ENCODE results near the gene ARAF. TPM values are rescaled to one million over a fixed set of nuclear protein-coding genes. Genes with fewer than 3 reads are reported as not detected.

Gene ARAF
- total and polyA plus RNA-seq, 2 of the 4 experiments (the other 2 are of a cell fraction) = 9.1 to 52.2 TPM

GRCh38 chrX:47518144-47518543 is 42.9 kb upstream of the ARAF start:
- Histone ChIP-seq H2AFZ (replicated peaks; ENCODE audit: low read length, poor library complexity) (no peak overlapping the region), H2BK5ac (ENCODE audit: low read depth, low read length, poor library complexity, severe bottlenecking) (no peak overlapping the region), H3K27ac (ENCODE audit: insufficient read depth, low read length) (no peak overlapping the region), H3K4me3 (ENCODE audit: insufficient read depth, low read depth, low read length) (no peak overlapping the region), H2BK20ac (ENCODE audit: low read depth, low read length) (no peak overlapping the region), H3K18ac (ENCODE audit: low read depth, low read length) (no peak overlapping the region), H3K4me1 (ENCODE audit: control insufficient read depth, insufficient read depth, low read length) (peaks cover 1% of the 10 kb centered on the region; the same call in 1 of the 2 replicates), H4K20me1 (ENCODE audit: insufficient read depth, low read length) (no peaks in the 10 kb centered on the region), H3K4me2 (ENCODE audit: low read depth, low read length) (no peak overlapping the region), H3K9me1 (ENCODE audit: insufficient read depth, low read length) (no peaks in the 10 kb centered on the region), H2AK9ac (replicated peaks; ENCODE audit: low read depth, low read length, poor library complexity) (no peak overlapping the region), H3K27me3 (ENCODE audit: control insufficient read depth, insufficient read depth, low read length) (no peaks in the 10 kb centered on the region), H3K79me1 (ENCODE audit: low read depth in 1 of 2, low read length in 2 of 2) (no peaks in the 10 kb centered on the region), H3K56ac (ENCODE audit: extremely low read depth, insufficient read depth, low read length) (no peak overlapping the region), H3K9me3 (ENCODE audit: control insufficient read depth, insufficient read depth, low read length) (0 out of 2 replicates have a peak, but pooled peaks cover 2% of the 10 kb centered on the region), H3K14ac (replicated peaks; ENCODE audit: low read depth, low read length) (no peak overlapping the region), H4K8ac (ENCODE audit: low read depth in 2 of 2, low read length in 2 of 2) (no peak overlapping the region), H3K9ac (ENCODE audit: low read depth, low read length) (no peak overlapping the region), H3K23ac (ENCODE audit: low read depth, low read length) (no peak overlapping the region), H4K91ac (ENCODE audit: insufficient read depth, low read depth, low read length) (no peak overlapping the region), H2BK120ac (ENCODE audit: low read depth, low read length) (no peak overlapping the region), H3K36me3 (ENCODE audit: control insufficient read depth, insufficient read depth, low read length) (no peaks in the 10 kb centered on the region), H4K5ac (ENCODE audit: low read depth, low read length) (no peak overlapping the region), H2AK5ac (ENCODE audit: low read depth, low read length) (no peak overlapping the region), H2BK15ac (ENCODE audit: low read depth, low read length) (no peak overlapping the region), H3K4ac (ENCODE audit: low read depth, low read length) (no peak overlapping the region)
- no peak for ATAC-seq (ENCODE audit: low read depth)
- dilution Hi-C loops (cut with HindIII; ENCODE audit: low sequenced_read_pairs, unreplicated experiment) (no loop called here), intact Hi-C loops (cut with micrococcal nuclease) (no loop called here), in situ Hi-C loops (cut with MboI; ENCODE audit: low sequenced_read_pairs) (no loop called here)
- no peak for DNase-seq
- TF ChIP-seq MAFK (IDR thresholded peaks at IDR 0.05; ENCODE audit: low read depth, low read length) (no peak), SMC3 (IDR thresholded peaks at IDR 0.05; ENCODE audit: low read depth, low read length) (no peak), USF2 (IDR thresholded peaks at IDR 0.05; ENCODE audit: low read depth, low read length) (no peak), BHLHE40 (IDR thresholded peaks at IDR 0.05; ENCODE audit: low read depth, low read length) (no peak), MAZ (IDR thresholded peaks at IDR 0.05; ENCODE audit: borderline replicate concordance, low read depth, low read length) (no peak), CEBPB (IDR thresholded peaks at IDR 0.05; ENCODE audit: low read depth, low read length) (no peak), POLR2A (IDR thresholded peaks at IDR 0.05; ENCODE audit: low read depth, low read length) (no peak)
- ChIA-PET POLR2A (ENCODE audit: unreplicated experiment) (no interaction called here), CTCF (no interaction called here)
- WGBS, 2 experiments (ENCODE audit: extremely low coverage in 2 of 2, insufficient read length in 1 of 2) = no CpG with 5 or more reads among the region's 3 CpGs
- no TSS peak for BruUV-seq (replicated peaks)
